Stimulated activated effector memory CD8-positive, alpha-beta T cell treated with anti-CD3 and anti-CD28 coated beads, Interleukin-12 subunit alpha, Interleukin-12 subunit beta, amount 100 ng/mL, for 72 hours (primary cell): Measurements from ENCODE around the gene GLRX3.
"Not testable (repeated sequence)": the region's sequence is repeated elsewhere in the genome, so short reads cannot be mapped to it uniquely, and the experiment has no call there.

Experiments
- ATAC-seq: fragments of 150-1000 bp; cut with Tn5 transposase; 2 replicates; pipeline ENCODE4 v1.10.0; 2021
- DNase-seq, 2 donors: peaks; one replicate each; pipeline ENCODE4 v3.0.0; 2021 to 2022; ENCODE audit warnings: low spot score in 2 of 2
- H3K27ac Mint-ChIP-seq: one replicate; pipeline ENCODE4 v1.8.0; 2022; ENCODE audit warnings: mild to moderate bottlenecking, mixed read lengths
- H3K36me3 Mint-ChIP-seq: one replicate; pipeline ENCODE4 v1.8.0; 2022; ENCODE audit warnings: mild to moderate bottlenecking, mixed read lengths
- H3K4me1 Mint-ChIP-seq: one replicate; pipeline ENCODE4 v1.8.0; 2022; ENCODE audit warnings: mixed read lengths
- H3K4me3 Mint-ChIP-seq: one replicate; pipeline ENCODE4 v1.8.0; 2022; ENCODE audit warnings: mild to moderate bottlenecking, mixed read lengths
- H3K9me3 Mint-ChIP-seq: one replicate; pipeline ENCODE4 v1.8.0; 2022; ENCODE audit warnings: mixed read lengths

The GLRX3 gene

DNA sequence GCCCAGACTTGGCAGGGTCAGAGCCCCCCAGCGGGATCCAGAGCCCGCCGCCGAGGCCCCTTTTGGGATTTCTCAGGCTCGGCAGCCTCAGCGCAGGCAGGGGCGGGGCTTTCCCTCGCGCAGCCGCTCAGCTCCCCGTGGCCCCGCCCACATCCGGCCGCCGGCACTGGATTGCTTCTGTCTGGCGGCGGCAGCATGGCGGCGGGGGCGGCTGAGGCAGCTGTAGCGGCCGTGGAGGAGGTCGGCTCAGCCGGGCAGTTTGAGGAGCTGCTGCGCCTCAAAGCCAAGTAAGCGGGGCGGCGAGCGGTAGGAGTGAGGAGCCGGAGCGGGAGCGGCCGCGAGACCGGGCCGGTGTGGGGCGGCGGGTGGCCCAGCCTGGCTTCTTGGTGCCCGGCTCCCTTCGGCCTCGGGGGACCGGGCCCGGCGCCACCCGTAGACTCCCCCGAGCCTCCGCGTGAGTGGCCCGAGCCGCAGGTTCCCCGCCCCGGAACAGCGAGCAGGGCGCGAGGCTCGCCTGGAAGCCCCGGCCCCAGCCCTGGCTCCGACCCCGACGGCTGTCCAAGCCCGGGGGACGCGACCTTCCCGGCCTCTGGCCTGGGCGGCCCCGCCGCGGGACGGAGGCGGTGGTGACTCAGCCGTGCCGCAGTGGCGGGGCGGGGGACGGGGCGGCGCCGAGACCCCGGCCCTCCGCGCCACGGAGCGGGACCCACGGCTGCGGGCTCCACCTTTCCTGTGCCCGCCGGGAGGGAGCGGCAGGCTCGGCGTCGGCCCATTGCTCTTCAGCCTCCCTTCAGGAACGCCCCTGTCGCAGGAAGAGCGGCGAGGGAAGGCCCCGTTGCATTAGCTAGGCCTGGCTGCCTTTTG is at the start of gene GLRX3:
Gene GLRX3 (plus strand): TSS at position 166 of the 864 bp plus-strand sequence. CDS start 30 bp downstream, at position 196.
- H3K4me3 Mint-ChIP-seq = peak within 1 kb of the TSS; percentile 74

DNA sequence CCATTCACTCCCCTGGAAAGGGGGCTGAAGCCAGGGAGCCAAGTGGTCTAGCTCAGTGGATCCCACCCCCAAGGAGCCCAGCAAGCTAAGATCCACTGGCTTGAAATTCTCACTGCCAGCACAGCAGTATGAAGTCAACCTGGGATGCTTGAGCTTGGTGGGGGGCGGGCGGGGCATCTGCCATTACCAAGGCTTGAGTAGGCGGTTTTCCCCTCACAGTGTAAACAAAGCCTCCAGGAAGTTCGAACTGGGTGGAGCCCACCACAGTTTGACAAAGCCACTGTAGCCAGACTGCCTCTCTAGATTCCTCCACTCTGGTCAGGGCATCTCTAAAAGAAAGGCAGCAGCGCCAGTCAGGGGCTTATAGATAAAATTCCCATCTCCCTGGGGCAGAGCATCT is 45.6 kb upstream of the GLRX3 start:
- H3K9me3 Mint-ChIP-seq = peaks cover 16% of the 10 kb centered on the region
- not testable (repeated sequence) for H3K36me3 Mint-ChIP-seq, DNase-seq, ATAC-seq, H3K4me1 Mint-ChIP-seq, H3K27ac Mint-ChIP-seq, H3K4me3 Mint-ChIP-seq

More for the DNA sequence above, at the start of gene GLRX3:
- Mint-ChIP-seq H3K27ac (peak within 1 kb of the TSS; percentile 61), H3K4me1 (peaks cover 33% of the 10 kb centered on the region), H3K9me3 (no peaks in the 10 kb centered on the region), H3K36me3 (peaks cover 38% of the 10 kb centered on the region)
- ATAC-seq (peak; percentile 92), DNase-seq (peak; percentile 81 to 92)

DNA sequence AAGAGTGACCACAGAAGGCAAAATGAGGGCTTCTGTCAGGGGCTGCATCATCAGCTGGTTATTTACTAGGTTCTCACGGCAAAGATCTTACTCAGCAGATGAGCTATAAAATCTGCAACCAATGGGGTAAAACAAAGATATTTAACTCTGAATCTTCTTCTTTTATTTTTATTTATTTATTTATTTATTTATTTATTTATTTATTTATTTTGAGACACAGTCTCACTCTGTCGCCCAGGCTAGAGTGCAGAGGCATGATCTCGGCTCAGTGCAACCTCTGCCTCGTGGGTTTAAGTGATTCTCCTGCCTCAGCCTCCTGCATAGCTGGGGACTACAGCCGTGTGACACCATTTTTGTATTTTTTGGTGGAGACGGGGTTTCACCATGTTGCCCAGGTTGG is 36.8 kb upstream of the GLRX3 start:
- no peak overlapping the region for H3K27ac Mint-ChIP-seq
- H3K4me3 Mint-ChIP-seq = no peak overlapping the region
- no peaks in the 10 kb centered on the region for H3K9me3 Mint-ChIP-seq
- peaks cover 7% of the 10 kb centered on the region for H3K36me3 Mint-ChIP-seq
- no peaks in the 10 kb centered on the region for H3K4me1 Mint-ChIP-seq
- ATAC-seq (no peak), DNase-seq (no peak)

DNA sequence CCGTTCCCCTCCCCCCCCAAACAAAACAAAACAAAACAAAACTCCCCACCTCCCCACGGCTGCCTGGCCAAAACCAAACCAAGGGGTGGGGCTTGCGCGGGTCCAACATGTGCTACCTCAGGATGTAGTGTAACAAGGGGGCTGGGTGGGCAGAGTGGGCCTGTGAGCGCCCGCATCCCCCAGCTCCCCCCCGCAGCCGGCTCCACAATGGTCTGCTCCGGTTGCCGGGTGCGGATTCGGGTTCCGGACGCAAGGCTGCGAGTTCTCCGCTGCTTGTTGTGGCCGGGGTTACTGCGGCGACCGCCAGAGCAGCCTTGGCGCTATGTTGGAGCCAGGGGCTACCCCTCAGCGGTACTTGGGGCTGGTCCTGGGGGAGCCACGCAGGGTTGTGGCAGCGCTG is 30.5 kb upstream of the GLRX3 start:
- Mint-ChIP-seq H3K27ac (peak overlapping the region; percentile 96), H3K36me3 (peaks cover 20% of the 10 kb centered on the region), H3K4me3 (no peak overlapping the region), H3K9me3 (no peaks in the 10 kb centered on the region), H3K4me1 (peaks cover 45% of the 10 kb centered on the region)
- ATAC-seq = no peak
- DNase-seq = no peak

DNA sequence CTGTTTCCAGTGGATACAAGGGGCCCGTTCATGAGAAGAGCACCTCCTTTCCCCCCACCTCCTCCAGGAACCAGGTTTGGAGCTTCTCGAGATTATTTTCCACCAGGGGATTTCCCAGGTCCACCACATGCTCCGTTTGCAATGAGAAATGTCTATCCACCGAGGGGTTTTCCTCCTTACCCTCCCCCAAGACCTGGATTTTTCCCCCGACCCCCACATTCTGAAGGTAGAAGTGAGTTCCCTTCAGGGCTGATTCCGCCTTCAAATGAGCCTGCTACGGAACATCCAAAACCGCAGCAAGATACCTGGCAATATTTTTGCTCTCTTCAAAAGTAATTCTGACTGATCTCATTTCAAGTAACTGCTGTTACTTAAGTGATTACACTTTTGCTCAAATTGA is 28.0 kb upstream of the GLRX3 start:
- ATAC-seq, H3K9me3 Mint-ChIP-seq, DNase-seq: not testable (repeated sequence)
- peak overlapping the region; percentile 91 for H3K4me3 Mint-ChIP-seq
- peak overlapping the region; percentile 96 for H3K27ac Mint-ChIP-seq
- peaks cover 57% of the 10 kb centered on the region for H3K4me1 Mint-ChIP-seq
- peaks cover 29% of the 10 kb centered on the region for H3K36me3 Mint-ChIP-seq

DNA sequence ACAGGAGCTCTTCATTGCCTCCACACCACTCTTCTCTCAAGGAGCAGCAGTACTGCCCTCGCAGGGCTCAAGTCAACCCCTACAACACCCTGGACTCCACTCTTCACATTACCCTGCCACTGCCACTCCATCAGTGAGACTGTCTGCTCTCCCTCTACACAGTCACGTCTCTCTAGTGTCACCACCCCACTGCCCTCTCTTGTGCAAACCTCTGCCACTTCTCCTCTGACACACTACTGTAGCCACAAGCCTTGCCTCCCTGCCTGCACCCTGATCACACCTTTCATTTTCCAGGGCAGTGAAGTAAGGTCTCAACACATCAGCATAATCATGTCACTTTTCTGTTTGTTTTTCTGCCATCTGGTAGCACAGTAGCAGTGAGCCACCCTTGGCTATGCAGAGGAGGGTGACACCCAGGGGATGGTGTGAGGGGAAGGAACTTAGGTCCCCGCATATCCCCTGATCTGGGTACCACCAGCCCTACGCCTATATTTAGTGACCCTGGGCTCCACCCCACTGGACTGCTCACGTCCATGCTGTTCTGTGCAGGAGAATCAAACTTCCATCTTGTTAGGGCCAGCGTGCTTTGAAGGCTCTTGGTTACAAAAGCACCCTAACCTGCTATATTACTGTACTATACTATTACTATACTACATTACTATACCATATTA is 27.1 kb upstream of the GLRX3 start:
- Mint-ChIP-seq H3K4me1 (peaks cover 57% of the 10 kb centered on the region), H3K9me3 (no peaks in the 10 kb centered on the region), H3K4me3 (peak overlapping the region; percentile 91), H3K36me3 (peaks cover 22% of the 10 kb centered on the region), H3K27ac (peak overlapping the region; percentile 96)
- no peak for ATAC-seq
- DNase-seq = peak in 1 of 2 donors; percentile 53

DNA sequence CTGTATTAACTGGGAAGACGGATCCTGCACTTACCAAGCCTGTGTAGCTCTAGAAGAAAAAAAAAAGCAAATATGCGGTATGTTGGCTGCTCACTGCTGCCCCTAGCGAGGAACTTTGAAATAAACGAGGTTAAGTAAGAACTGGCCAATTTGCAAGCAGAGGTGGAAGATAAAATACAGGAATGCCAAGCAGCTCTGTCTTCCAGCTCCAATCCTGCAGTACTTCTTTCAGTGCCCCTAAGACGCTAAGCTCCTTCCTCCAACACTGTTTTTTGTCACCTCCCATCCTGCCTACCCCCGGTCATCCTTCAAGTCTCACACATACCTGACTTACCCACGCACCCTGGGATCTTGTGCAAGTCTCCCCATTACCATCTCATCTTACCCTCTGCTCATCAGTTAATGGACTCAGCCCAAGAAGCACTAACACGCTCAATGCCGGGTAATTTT is 26.4 kb upstream of the GLRX3 start:
- Mint-ChIP-seq H3K27ac (peak overlapping the region; percentile 96), H3K4me1 (peaks cover 57% of the 10 kb centered on the region), H3K9me3 (no peaks in the 10 kb centered on the region), H3K36me3 (peaks cover 22% of the 10 kb centered on the region), H3K4me3 (peak overlapping the region; percentile 91)
- DNase-seq = peak; percentile 67 to 84
- ATAC-seq = no peak

DNA sequence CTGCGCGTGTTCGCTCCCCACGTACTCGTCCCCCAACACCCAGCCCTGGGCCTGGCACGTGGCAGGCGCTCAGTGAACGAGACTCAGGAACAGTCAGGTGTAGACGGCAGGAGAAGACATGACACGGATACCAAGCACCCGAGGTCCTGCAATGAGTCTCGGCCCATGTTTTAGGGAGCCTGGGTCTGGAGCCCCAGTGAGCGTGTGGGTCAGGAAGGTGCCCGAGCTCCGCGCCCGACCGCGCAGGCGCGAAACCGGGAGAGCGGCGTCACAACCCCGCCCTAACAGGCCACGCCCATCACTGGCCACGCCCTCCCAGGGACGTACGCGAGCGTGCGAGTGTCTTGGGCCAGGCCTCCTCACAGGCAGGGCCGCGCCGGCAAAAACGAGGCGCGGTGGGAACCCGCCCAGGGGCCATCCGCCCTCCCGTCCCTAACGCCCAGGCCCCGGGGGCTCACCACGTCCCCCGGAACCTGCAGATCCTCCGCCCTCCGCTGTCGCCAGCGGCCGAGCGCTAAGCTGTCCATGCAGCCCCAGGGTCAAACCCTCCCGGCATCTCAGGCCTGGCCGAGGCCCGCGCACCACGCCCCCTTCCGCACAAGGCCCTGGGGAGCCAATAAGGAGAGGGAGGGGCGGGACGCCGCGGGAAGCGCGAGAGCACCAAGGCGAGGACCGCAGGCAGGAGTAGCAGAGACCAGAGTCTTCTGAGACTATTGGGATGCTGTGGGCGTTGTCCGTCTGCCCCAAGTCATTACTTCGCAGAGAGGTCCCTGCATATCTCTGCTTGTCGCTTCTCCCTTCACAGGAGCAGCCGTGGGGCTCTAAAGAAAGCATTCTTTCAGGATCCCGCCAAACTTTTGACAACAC is 25.7 kb upstream of the GLRX3 start, which contains the start of gene C10orf143:
Gene C10orf143 (minus strand): TSS at position 585 of the 867 bp plus-strand sequence. CDS start 58 bp downstream, at position 527.
- Mint-ChIP-seq H3K36me3 (peaks cover 22% of the 10 kb centered on the region), H3K9me3 (no peaks in the 10 kb centered on the region), H3K4me1 (peaks cover 57% of the 10 kb centered on the region), H3K27ac (peak within 1 kb of the TSS; percentile 96), H3K4me3 (peak within 1 kb of the TSS; percentile 91)
- ATAC-seq (peak; percentile 89), DNase-seq (peak; percentile 99)

DNA sequence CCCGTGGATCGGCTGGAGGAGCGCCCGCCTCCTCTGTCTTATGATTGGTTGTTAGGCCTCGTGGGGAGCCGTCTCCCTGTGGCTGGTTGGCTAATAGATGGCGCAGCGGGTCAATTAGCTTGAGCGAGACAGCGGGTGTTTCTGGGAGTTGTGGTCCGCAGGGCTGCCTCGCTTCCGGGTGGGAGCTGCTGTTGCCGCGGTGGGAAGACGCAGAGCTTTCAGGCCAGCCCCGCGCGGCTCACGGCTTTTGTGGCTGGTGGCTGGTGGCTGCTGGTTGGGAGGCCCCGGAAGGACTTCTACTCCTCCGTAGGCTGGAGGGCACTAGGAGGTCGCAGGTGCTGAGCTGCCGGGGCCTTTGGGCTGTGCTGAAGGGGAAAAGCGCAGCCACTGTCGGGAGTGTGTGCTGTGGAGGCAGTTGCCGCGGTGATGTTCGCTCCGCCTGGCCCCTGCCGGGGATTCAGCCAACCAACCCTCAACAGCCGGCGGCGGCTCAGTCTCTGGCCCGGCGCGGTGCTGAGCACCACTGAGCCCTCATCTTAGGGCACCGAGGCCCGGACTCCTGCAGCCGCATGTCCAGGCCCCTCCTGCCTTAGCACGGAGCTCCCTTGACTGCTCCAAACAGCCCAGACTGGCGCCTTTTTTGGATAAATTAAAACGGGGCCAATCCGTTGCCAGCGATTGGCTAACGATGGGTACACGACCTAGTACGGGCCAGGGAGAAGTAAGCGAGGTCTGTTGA is 24.9 kb upstream of the GLRX3 start:
- Mint-ChIP-seq H3K27ac (peak overlapping the region; percentile 96), H3K9me3 (no peaks in the 10 kb centered on the region), H3K4me3 (peak overlapping the region; percentile 91), H3K36me3 (peaks cover 17% of the 10 kb centered on the region), H3K4me1 (peaks cover 52% of the 10 kb centered on the region)
- ATAC-seq = peak; percentile 90
- peak; percentile 83 to 94 for DNase-seq

DNA sequence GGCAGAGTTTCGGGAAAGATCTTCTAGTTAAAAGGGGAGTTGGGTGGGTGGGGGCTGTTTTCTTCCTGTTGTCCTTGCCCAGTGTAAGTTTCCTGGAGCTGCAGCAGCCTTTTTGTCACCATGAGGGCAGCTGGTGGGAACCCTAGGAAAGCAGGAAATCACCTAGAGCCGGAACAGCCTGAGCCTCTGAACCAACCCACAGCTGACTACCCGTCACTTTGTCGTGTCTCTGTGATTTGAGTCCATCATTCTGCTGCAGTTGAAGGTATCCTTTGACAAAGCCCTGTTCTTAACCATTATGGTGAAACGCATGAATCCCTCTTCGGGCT is 24.4 kb upstream of the GLRX3 start:
- no peak for ATAC-seq
- H3K36me3 Mint-ChIP-seq = peaks cover 16% of the 10 kb centered on the region
- H3K4me3 Mint-ChIP-seq = peak overlapping the region; percentile 91
- H3K27ac Mint-ChIP-seq = peak overlapping the region; percentile 96
- DNase-seq = no peak
- H3K4me1 Mint-ChIP-seq = peaks cover 47% of the 10 kb centered on the region
- no peaks in the 10 kb centered on the region for H3K9me3 Mint-ChIP-seq

DNA sequence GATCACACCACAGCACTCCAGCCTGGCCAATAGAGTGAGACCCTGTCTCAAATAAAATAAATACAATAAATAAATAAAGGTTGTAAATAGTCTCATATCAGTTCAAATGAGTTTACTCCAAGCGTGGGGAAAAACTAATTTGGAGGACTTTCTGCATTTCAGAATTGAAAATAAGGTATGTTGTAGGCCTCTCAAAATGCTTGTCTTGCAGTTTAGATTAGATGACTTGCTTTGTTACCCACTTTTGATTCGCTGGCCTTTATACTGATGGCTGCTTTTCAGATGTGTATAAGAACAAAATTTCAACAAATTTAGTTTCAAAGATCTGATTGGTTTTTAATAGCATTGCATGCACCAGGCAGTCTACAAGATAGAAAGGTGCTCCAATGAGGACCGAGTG is 23.4 kb upstream of the GLRX3 start:
- H3K4me3 Mint-ChIP-seq = peak overlapping the region; percentile 91
- DNase-seq = no peak

DNA sequence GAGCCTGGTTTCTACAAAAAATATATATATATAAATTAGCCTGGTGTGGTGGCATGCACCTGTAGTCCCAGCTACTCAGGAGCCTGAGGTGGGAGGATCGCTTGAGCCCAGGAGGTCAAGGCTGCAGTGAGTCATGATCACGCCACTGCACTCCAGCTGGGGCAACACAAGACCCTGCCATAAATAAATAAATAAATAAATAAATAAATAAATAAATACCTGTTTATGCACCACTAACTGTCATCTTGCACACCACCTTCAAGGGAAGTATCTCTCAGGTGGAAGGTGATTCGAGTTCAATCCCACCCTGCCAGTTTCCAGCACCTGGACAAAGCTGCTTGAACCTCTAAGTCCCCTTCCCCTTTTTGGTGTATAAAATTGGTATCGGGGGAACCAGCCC is 19.2 kb upstream of the GLRX3 start:
- not testable (repeated sequence) for H3K36me3 Mint-ChIP-seq

More for the DNA sequence above, 23.4 kb upstream of the GLRX3 start:
- H3K27ac Mint-ChIP-seq = no peak overlapping the region
- no peak for ATAC-seq
- H3K4me1 Mint-ChIP-seq = peaks cover 36% of the 10 kb centered on the region
- H3K9me3 Mint-ChIP-seq = no peaks in the 10 kb centered on the region
- peaks cover 16% of the 10 kb centered on the region for H3K36me3 Mint-ChIP-seq

DNA sequence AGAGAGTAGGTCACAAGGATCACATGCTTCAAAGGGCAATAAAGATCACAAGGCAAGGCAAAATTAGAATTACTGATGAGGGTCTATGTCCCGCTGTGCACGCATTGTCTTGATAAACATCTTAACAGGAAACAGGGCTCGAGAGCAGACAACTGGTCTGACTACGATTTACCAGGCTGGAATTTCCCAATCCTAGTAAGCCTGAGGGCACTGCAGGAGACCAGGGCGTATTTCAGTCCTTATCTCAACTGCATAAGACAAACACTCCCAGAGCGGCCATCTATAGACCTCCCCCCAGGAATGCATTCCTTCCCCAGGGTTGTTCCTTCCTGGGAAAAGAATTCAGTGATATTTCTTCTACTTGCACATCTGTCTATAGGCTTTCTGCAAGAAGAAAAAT is 18.7 kb upstream of the GLRX3 start:
- not testable (repeated sequence) for H3K27ac Mint-ChIP-seq, H3K4me1 Mint-ChIP-seq, H3K36me3 Mint-ChIP-seq, H3K9me3 Mint-ChIP-seq, ATAC-seq, DNase-seq, H3K4me3 Mint-ChIP-seq

More for the DNA sequence above, 19.2 kb upstream of the GLRX3 start:
- not testable (repeated sequence) for H3K9me3 Mint-ChIP-seq, H3K27ac Mint-ChIP-seq, H3K4me1 Mint-ChIP-seq, ATAC-seq, H3K4me3 Mint-ChIP-seq, DNase-seq

DNA sequence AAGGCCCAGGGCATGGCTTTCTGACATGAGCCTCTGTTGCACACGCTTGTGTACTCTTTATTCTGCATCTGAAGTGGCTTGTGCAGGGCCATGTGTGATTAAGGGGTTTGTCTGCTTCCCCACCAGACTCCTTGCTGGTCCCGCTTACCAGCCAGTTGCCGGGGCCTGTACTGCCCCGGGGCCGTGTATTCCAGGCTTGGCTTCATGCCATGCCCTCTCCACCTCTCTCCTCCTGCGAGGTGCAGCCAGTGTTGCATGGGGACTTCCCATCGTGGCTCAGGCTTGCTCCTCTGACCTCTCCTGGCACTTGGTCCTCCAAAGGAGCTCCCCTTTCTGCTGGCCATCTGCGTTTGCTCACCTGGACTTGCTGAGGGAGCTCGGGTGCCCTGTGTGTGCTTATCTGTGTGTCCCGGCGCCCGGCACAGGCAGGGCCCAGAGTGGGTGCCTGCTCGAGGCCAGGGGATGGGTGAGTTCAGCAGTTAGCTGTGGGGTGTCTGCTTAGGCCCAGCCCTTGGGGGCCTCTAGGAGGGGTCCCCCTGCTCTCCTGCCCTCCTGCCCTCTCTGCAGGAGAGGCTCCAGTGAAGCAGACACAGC is 14.6 kb upstream of the GLRX3 start:
- ATAC-seq (peak; percentile 31), DNase-seq (no peak)
- Mint-ChIP-seq H3K9me3 (no peaks in the 10 kb centered on the region), H3K4me1 (no peaks in the 10 kb centered on the region), H3K36me3 (no peaks in the 10 kb centered on the region), H3K27ac (no peak overlapping the region), H3K4me3 (no peak overlapping the region)
